Thyroid gland (tissue), 4 donors: ENCODE results near the gene C20orf204.

Experiments used
- POLR2A ChIP-seq, 2 donors: fragments of 450-650 bp; IDR thresholded peaks; one replicate each; pipeline ENCODE4 v1.6.1; 2017; ENCODE audit warnings: antibody characterized with exemption in 2 of 2, mild to moderate bottlenecking in 2 of 2, moderate library complexity in 1 of 2
- TF ChIP-seq, protein P1 (sequence below), 6 experiments: fragments of 200-600 bp in 3 of 6; fragments of 450-650 bp in 3 of 6; sonication (generic) in 3 of 6; IDR thresholded peaks; one replicate each; pipeline ENCODE4 v1.5.1; 2016 to 2019; ENCODE audit warnings: antibody characterized with exemption in 6 of 6, mild to moderate bottlenecking in 2 of 6, inconsistent platforms in 1 of 6, moderate library complexity in 1 of 6

DNA sequence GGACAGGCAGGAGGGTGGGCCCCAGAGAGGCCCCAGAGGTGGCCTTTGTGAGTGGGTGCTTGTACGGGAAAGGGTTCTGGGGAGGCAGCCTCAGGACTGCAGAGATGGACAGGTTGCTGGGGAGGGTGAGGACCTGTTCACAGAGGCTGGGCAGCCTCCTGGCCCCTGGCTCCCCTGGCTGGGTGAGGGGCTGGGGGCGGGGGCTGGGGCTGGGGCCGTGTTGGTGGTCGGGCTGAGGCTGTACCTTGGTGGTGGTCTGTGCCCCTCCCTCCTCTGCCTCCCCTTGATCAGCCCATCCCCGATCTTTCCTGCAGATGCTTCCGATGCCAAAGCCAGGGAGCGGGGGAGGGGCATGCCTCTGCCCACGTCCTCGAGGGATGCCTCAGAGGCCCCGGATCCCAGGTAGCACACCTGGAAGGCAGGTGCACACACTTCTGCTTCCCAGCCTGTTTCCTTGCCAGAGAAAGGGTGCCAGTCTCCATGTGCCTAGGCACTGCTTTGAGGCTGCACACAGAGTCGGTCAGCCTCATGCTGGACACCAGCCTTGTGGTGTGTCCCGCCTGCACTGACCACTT, 31.8 kb downstream of the C20orf204 start:
- TF ChIP-seq, protein P1, sequence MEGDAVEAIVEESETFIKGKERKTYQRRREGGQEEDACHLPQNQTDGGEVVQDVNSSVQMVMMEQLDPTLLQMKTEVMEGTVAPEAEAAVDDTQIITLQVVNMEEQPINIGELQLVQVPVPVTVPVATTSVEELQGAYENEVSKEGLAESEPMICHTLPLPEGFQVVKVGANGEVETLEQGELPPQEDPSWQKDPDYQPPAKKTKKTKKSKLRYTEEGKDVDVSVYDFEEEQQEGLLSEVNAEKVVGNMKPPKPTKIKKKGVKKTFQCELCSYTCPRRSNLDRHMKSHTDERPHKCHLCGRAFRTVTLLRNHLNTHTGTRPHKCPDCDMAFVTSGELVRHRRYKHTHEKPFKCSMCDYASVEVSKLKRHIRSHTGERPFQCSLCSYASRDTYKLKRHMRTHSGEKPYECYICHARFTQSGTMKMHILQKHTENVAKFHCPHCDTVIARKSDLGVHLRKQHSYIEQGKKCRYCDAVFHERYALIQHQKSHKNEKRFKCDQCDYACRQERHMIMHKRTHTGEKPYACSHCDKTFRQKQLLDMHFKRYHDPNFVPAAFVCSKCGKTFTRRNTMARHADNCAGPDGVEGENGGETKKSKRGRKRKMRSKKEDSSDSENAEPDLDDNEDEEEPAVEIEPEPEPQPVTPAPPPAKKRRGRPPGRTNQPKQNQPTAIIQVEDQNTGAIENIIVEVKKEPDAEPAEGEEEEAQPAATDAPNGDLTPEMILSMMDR (IDR thresholded peaks at IDR 0.05): no peak
- no peak for TF ChIP-seq POLR2A (IDR thresholded peaks at IDR 0.05)
